ENCODE data around the gene COPG2.
A peak's percentile ranks its signal among the peaks of the same experiment; 100 is the strongest.

The COPG2 gene

DNA sequence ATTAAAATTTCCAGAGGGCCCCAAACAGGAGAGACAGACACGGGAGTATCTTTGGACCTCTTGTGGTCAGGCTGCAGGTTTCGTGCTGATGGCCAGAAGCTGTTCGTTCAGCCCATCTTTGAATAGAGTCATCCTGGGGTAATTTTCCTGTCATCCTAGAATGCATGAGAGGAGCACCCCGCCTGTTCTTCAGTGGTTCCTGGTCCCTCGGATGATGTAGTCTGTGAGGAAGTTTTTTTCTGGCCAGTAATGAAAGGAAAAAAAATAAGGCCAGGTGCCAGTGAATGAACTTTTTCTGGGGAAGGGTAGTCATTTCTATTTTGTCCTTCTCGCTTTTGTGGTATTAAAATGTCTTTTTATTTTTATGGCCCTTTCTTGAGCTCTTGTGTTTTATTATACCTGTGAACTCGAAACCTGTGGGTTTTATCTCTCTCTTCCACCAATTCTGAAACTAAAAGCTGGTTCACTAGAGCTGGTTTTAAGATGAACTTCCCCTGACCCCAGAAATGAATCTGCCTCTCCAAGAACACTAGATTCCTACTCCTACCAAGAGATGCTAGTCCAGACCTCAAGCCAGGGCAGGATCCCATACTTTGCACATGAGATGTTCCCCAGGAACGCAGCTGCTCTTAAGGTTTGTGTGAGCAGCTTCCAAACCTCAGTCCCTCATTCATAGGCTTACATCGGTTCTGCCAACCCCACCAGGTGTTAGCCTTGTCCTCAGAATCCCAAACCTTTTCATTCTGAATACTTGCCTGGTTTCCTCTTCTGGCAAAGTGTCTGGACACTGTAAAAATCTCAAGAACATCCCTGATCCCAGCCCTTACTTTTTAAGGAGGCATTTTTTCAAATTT, 192.0 kb downstream of the COPG2 start:
- no peaks in the 10 kb centered on the region for H3K36me3 ChIP-seq (ENCODE audit: control insufficient read depth, low read length)
- H4K20me1 ChIP-seq (ENCODE audit: control insufficient read depth, insufficient read depth, low read depth, low read length) = no peaks in the 10 kb centered on the region
- peaks cover 15% of the 10 kb centered on the region for H3K4me1 ChIP-seq (ENCODE audit: control insufficient read depth, low read length)
- H3F3A ChIP-seq (ENCODE audit: control insufficient read depth, insufficient read depth) = no peaks in the 10 kb centered on the region
- no peak overlapping the region for H3K27ac ChIP-seq (ENCODE audit: low read depth, low read length)
- no peak overlapping the region for H3K4me2 ChIP-seq (ENCODE audit: low read length)
- H3K4me3 ChIP-seq (ENCODE audit: low read length) = no peak overlapping the region
- H3K27me3 ChIP-seq (ENCODE audit: control insufficient read depth, low read length) = peaks cover 4% of the 10 kb centered on the region; the same call in 1 of the 2 replicates
- no peaks in the 10 kb centered on the region for H3K9me3 ChIP-seq (ENCODE audit: control insufficient read depth, insufficient read depth, low read length)
- no peaks in the 10 kb centered on the region for H3K79me2 ChIP-seq (ENCODE audit: control insufficient read depth, low read length)
- TF ChIP-seq EZH2phosphoT487 (IDR thresholded peaks at IDR 0.05; ENCODE audit: borderline replicate concordance, low read length) = no peak
- TF ChIP-seq, protein P1, sequence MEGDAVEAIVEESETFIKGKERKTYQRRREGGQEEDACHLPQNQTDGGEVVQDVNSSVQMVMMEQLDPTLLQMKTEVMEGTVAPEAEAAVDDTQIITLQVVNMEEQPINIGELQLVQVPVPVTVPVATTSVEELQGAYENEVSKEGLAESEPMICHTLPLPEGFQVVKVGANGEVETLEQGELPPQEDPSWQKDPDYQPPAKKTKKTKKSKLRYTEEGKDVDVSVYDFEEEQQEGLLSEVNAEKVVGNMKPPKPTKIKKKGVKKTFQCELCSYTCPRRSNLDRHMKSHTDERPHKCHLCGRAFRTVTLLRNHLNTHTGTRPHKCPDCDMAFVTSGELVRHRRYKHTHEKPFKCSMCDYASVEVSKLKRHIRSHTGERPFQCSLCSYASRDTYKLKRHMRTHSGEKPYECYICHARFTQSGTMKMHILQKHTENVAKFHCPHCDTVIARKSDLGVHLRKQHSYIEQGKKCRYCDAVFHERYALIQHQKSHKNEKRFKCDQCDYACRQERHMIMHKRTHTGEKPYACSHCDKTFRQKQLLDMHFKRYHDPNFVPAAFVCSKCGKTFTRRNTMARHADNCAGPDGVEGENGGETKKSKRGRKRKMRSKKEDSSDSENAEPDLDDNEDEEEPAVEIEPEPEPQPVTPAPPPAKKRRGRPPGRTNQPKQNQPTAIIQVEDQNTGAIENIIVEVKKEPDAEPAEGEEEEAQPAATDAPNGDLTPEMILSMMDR (IDR thresholded peaks at IDR 0.05; ENCODE audit: low read depth, low read length, poor library complexity, severe bottlenecking) = no peak
- H3K9me2 ChIP-seq (replicated peaks; ENCODE audit: control insufficient read depth, low read length) = no peaks in the 10 kb centered on the region

DNA sequence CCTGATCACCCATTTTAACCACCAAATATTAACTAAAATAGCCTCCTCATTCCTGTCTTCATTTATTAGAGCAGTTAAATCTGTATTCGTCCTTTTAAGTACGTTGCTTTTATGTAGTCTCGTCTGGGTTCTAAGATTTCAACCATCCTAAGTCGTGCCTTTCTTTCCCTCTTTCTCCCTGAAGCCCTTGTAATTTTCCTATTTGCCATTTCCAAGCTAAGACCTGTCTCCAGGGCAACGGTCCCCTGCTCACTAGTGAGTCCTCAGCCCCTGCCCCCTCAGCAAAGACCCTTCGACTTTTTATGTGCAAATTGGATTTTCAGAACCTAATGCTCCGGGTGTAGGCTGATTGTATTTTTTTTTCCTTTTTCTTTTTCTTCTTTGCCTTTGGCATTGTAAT, 192.8 kb downstream of the COPG2 start:
- Histone ChIP-seq H3K9me3 (ENCODE audit: control insufficient read depth, insufficient read depth, low read length) (no peaks in the 10 kb centered on the region), H3K9me2 (replicated peaks; ENCODE audit: control insufficient read depth, low read length) (no peaks in the 10 kb centered on the region), H3K27me3 (ENCODE audit: control insufficient read depth, low read length) (0 out of 2 replicates have a peak, but pooled peaks cover 3% of the 10 kb centered on the region), H3K4me2 (ENCODE audit: low read length) (no peak overlapping the region), H3K79me2 (ENCODE audit: control insufficient read depth, low read length) (no peaks in the 10 kb centered on the region), H3K27ac (ENCODE audit: low read depth, low read length) (no peak overlapping the region), H3F3A (ENCODE audit: control insufficient read depth, insufficient read depth) (no peaks in the 10 kb centered on the region), H3K4me1 (ENCODE audit: control insufficient read depth, low read length) (peaks cover 15% of the 10 kb centered on the region), H4K20me1 (ENCODE audit: control insufficient read depth, insufficient read depth, low read depth, low read length) (no peaks in the 10 kb centered on the region), H3K4me3 (ENCODE audit: low read length) (no peak overlapping the region), H3K36me3 (ENCODE audit: control insufficient read depth, low read length) (no peaks in the 10 kb centered on the region)
- TF ChIP-seq EZH2phosphoT487 (IDR thresholded peaks at IDR 0.05; ENCODE audit: borderline replicate concordance, low read length) = no peak
- TF ChIP-seq, protein P1 (IDR thresholded peaks at IDR 0.05; ENCODE audit: low read depth, low read length, poor library complexity, severe bottlenecking) = no peak

- Histone ChIP-seq H3K9me2 (replicated peaks; ENCODE audit: control insufficient read depth, low read length) (no peaks in the 10 kb centered on the region), H4K20me1 (ENCODE audit: control insufficient read depth, insufficient read depth, low read depth, low read length) (no peaks in the 10 kb centered on the region), H3F3A (ENCODE audit: control insufficient read depth, insufficient read depth) (no peaks in the 10 kb centered on the region), H3K27me3 (ENCODE audit: control insufficient read depth, low read length) (peaks cover 7% of the 10 kb centered on the region; the same call in 1 of the 2 replicates), H3K79me2 (ENCODE audit: control insufficient read depth, low read length) (no peaks in the 10 kb centered on the region), H3K4me1 (ENCODE audit: control insufficient read depth, low read length) (peaks cover 15% of the 10 kb centered on the region), H3K27ac (ENCODE audit: low read depth, low read length) (no peak overlapping the region), H3K36me3 (ENCODE audit: control insufficient read depth, low read length) (no peaks in the 10 kb centered on the region), H3K4me2 (ENCODE audit: low read length) (peak overlapping the region; percentile 49; the same call in 1 of the 2 replicates), H3K9me3 (ENCODE audit: control insufficient read depth, insufficient read depth, low read length) (no peaks in the 10 kb centered on the region), H3K4me3 (ENCODE audit: low read length) (no peak overlapping the region)
- TF ChIP-seq, protein P1 (IDR thresholded peaks at IDR 0.05; ENCODE audit: low read depth, low read length, poor library complexity, severe bottlenecking) = no peak
- no peak for TF ChIP-seq EZH2phosphoT487 (IDR thresholded peaks at IDR 0.05; ENCODE audit: borderline replicate concordance, low read length)
These were observed 194.7 kb downstream of the COPG2 start for GRCh38 chr7:130473876-130474275.
